Islet precursor cell (in vitro differentiated cells): ENCODE data around the gene MPP2.
"Not testable (repeated sequence)": the region's sequence is repeated elsewhere in the genome, so short reads cannot be mapped to it uniquely, and the experiment has no call there.

Experiments
- DNase-seq: peaks from one replicate; pipeline ENCODE4 v3.0.0-alpha.2; 2018

MPP2 gene

GRCh38 chr17:43842975-43843325 is 64.4 kb downstream of the MPP2 start:
- no peak for DNase-seq

GRCh38 chr17:43842091-43842974 is 65.0 kb downstream of the MPP2 start:
- not testable (repeated sequence) for DNase-seq

- no peak for DNase-seq
Measured at GRCh38 chr17:43841282-43841681, 66.1 kb downstream of the MPP2 start.

- no peak for DNase-seq
Measured at GRCh38 chr17:43840814-43841213, 66.5 kb downstream of the MPP2 start.

- no peak for DNase-seq
Measured at GRCh38 chr17:43839670-43840108, 67.6 kb downstream of the MPP2 start.

GRCh38 chr17:43834106-43834505 is 73.2 kb downstream of the MPP2 start:
- DNase-seq = no peak

- peak; percentile 79 for DNase-seq
Measured at GRCh38 chr17:43832976-43833829, 74.1 kb downstream of the MPP2 start, which contains the start of gene MPP3. Gene MPP3, minus strand, starts transcription at chr17:43833146. Its CDS starts 1,240 bp downstream, at chr17:43831906.

GRCh38 chr17:43832168-43832975 is 75.0 kb downstream of the MPP2 start:
- DNase-seq = peak; percentile 85

GRCh38 chr17:43831633-43832032 is 75.7 kb downstream of the MPP2 start:
- DNase-seq = no peak

- DNase-seq = no peak
Measured at GRCh38 chr17:43830510-43831140, 76.7 kb downstream of the MPP2 start.

GRCh38 chr17:43829738-43830137 is 77.6 kb downstream of the MPP2 start:
- DNase-seq = no peak

GRCh38 chr17:43827596-43827995 is 79.7 kb downstream of the MPP2 start:
- no peak for DNase-seq

- no peak for DNase-seq
Measured at GRCh38 chr17:43826206-43826605, 81.1 kb downstream of the MPP2 start.

- DNase-seq = peak; percentile 50
Measured at GRCh38 chr17:43825567-43825966, 81.8 kb downstream of the MPP2 start.
